Karpas-422 (cell line): Measurements from ENCODE around the gene SLC4A9. TPM values are rescaled to one million over a fixed set of nuclear protein-coding genes. Genes with fewer than 3 reads are reported as not detected.

ENCODE experiments used
- DNase-seq: peaks from one replicate; pipeline ENCODE4 v3.0.0-alpha.2; 2015
- H2AFZ ChIP-seq: fragments of 200-600 bp; sonication (generic); 2 replicates; pipeline ENCODE4 v1.6.1; 2014; ENCODE audit warnings: antibody characterized with exemption, low read length, mixed read lengths
- H3K27ac ChIP-seq: fragments of 200-600 bp; sonication (generic); 2 replicates; pipeline ENCODE4 v1.5.1; 2014; ENCODE audit warnings: mild to moderate bottlenecking, low read length, moderate library complexity
- H3K27me3 ChIP-seq: fragments of 200-600 bp; sonication (generic); 2 replicates; pipeline ENCODE4 v1.6.1; 2014; ENCODE audit warnings: low read length, mixed read lengths
- H3K36me3 ChIP-seq: fragments of 200-600 bp; sonication (generic); 2 replicates; pipeline ENCODE4 v1.6.1; 2014; ENCODE audit warnings: low read length, mixed read lengths; ENCODE audit not compliant: insufficient read depth
- H3K4me1 ChIP-seq: fragments of 200-600 bp; sonication (generic); 2 replicates; pipeline ENCODE4 v1.6.1; 2014; ENCODE audit warnings: mild to moderate bottlenecking, low read length, mixed read lengths
- H3K4me2 ChIP-seq: fragments of 200-600 bp; sonication (generic); 2 replicates; pipeline ENCODE4 v1.6.1; 2014; ENCODE audit warnings: low read length, low read depth, mild to moderate bottlenecking; ENCODE audit not compliant: poor library complexity, severe bottlenecking
- H3K4me3 ChIP-seq: fragments of 200-600 bp; sonication (generic); 2 replicates; pipeline ENCODE4 v1.5.1; 2014; ENCODE audit warnings: mild to moderate bottlenecking, antibody characterized with exemption, low read length, mixed read lengths
- H3K79me2 ChIP-seq: fragments of 200-600 bp; sonication (generic); 2 replicates; pipeline ENCODE4 v1.6.1; 2014; ENCODE audit warnings: mild to moderate bottlenecking, low read length, mixed read lengths
- H3K9ac ChIP-seq: fragments of 200-600 bp; sonication (generic); 2 replicates; pipeline ENCODE4 v1.6.0; 2014; ENCODE audit warnings: low read length
- H3K9me2 ChIP-seq: fragments of 200-600 bp; sonication (generic), shearing (Covaris generic); replicated peaks from 2 replicates; pipeline ENCODE4 v1.6.0; 2014; ENCODE audit warnings: mild to moderate bottlenecking, low read length, moderate library complexity; ENCODE audit not compliant: insufficient read depth
- H3K9me3 ChIP-seq: fragments of 300-700, 200-600 bp; sonication (generic); 2 replicates; pipeline ENCODE4 v1.6.1; 2014; ENCODE audit warnings: low read length, mixed read lengths
- H4K20me1 ChIP-seq: fragments of 200-600 bp; sonication (generic); 2 replicates; pipeline ENCODE4 v1.6.1; 2014; ENCODE audit warnings: mild to moderate bottlenecking, antibody characterized with exemption, low read length, low read depth; ENCODE audit not compliant: insufficient read depth
- total RNA-seq: library from RNA; depleted of rRNA; stranded (reverse); fragments of >200 nt; shearing (Covaris generic); gene quantifications from 2 replicates; pipeline ENCODE4 v1.2.3, GENCODE V29; 2014; ENCODE audit warnings: low replicate concordance

SLC4A9 gene
- total RNA-seq, 1 experiment from 2014 or later: not detected

DNA sequence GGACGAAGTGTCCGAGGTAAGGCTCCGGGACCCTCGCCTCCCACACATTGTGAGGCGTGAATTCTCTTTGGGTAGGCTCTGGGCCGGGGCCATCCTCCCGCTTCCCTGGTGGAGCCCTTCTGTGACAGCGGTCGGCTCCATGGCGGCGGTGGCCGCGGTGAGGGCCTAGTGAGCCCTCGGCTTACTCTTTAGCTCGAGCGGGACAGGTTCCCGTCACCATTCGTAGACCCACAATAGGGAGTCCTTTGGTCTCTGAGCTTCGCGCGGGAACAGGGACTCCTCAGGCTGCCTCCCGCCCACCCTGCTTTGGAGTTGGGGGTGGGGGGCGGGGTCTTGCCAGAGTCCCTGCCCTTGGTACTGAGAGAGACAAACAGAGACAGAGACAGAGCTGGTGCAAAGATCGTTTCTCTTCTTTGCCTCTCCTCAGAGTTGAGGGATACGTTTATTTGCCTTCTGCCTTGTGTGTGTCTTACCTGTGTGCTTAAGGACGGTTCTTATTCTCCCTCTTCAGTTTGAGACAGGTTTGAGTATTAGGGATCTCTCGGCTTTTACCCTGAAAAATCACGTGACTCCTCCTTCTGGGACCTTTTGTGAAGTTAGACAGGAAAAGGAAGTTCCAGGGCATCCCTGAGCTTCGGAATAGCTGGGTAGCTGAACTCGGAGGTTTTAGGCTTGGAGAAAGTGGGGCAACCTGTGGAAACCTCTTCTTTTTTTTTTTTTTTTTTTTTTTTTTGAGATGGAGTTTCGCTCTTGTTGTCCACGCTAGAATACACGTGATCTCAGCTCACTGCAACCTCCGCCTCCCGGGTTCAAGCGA, 42.5 kb downstream of the SLC4A9 start:
- Histone ChIP-seq H3K36me3 (peaks cover 6% of the 10 kb centered on the region; the same call in 1 of the 2 replicates), H4K20me1 (peaks cover 28% of the 10 kb centered on the region), H3K9me2 (no peaks in the 10 kb centered on the region), H3K9me3 (no peaks in the 10 kb centered on the region), H3K4me1 (peaks cover 27% of the 10 kb centered on the region), H2AFZ (no peak overlapping the region), H3K4me3 (peak overlapping the region; percentile 96), H3K9ac (peak overlapping the region; percentile 93), H3K4me2 (peak overlapping the region; percentile 91), H3K27me3 (no peaks in the 10 kb centered on the region), H3K79me2 (peaks cover 85% of the 10 kb centered on the region), H3K27ac (peak overlapping the region; percentile 79)
- DNase-seq: peak; percentile 83

DNA sequence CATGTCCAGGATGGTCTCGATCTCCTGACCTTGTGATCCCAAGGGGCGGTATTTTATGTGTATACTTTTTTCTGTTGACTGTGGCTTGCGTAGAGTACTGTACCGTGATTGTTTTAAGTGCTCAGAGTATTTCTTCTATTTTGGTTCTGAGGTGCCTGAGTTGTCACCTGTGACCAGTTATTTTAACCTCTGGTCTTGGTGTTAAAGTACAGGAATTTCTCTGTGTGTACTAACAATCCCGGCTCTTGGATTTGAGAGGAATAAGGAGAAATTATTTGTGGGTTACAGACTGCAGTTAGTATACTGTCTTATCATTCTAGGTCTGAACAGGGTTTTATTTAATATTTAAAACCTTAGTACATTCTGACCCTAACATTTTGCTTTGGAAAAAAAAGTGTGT, 43.6 kb downstream of the SLC4A9 start:
- H3K4me1 ChIP-seq: peaks cover 27% of the 10 kb centered on the region
- H3K79me2 ChIP-seq: peaks cover 89% of the 10 kb centered on the region
- DNase-seq: no peak
- no peaks in the 10 kb centered on the region for H3K9me2 ChIP-seq
- H3K9ac ChIP-seq: peak overlapping the region; percentile 93
- H3K27me3 ChIP-seq: no peaks in the 10 kb centered on the region
- peaks cover 9% of the 10 kb centered on the region; the same call in 1 of the 2 replicates for H3K36me3 ChIP-seq
- no peak overlapping the region for H3K27ac ChIP-seq
- peak overlapping the region; percentile 91 for H3K4me2 ChIP-seq
- no peaks in the 10 kb centered on the region for H3K9me3 ChIP-seq
- H4K20me1 ChIP-seq: peaks cover 28% of the 10 kb centered on the region
- H3K4me3 ChIP-seq: peak overlapping the region; percentile 96
- H2AFZ ChIP-seq: no peak overlapping the region

GRCh38 chr5:140408750-140409241, 48.8 kb downstream of the SLC4A9 start:
- no peak overlapping the region for H3K4me3 ChIP-seq
- DNase-seq: no peak
- H4K20me1 ChIP-seq: peaks cover 13% of the 10 kb centered on the region
- no peaks in the 10 kb centered on the region for H3K27me3 ChIP-seq
- no peak overlapping the region for H3K27ac ChIP-seq
- no peak overlapping the region for H3K9ac ChIP-seq
- peaks cover 34% of the 10 kb centered on the region; the same call in 1 of the 2 replicates for H3K36me3 ChIP-seq
- H3K79me2 ChIP-seq: peaks cover 100% of the 10 kb centered on the region
- peaks cover 17% of the 10 kb centered on the region for H3K4me1 ChIP-seq
- H3K9me3 ChIP-seq: no peaks in the 10 kb centered on the region
- no peak overlapping the region for H2AFZ ChIP-seq
- H3K9me2 ChIP-seq: no peaks in the 10 kb centered on the region
- no peak overlapping the region for H3K4me2 ChIP-seq

DNA sequence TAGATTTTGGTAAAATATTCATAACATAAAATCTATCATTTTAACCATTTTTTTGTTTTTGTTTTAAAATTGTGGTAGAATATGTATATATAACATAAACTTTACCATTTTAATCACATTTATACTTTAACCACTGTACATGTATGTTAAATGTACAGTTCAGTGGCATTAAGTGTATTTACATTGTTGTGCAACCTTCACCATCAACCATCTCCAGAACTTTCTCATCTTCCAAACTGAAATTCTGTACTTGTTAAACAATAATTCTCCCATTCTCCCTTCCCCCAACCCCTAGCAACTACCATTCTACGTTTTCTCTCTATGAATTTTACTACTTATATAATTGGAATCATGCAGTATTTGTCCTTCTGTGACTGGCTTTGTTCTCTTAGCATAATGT, 53.2 kb downstream of the SLC4A9 start:
- no peak for DNase-seq
- peaks cover 9% of the 10 kb centered on the region for H3K4me1 ChIP-seq
- peaks cover 8% of the 10 kb centered on the region for H4K20me1 ChIP-seq
- peaks cover 97% of the 10 kb centered on the region for H3K79me2 ChIP-seq
- H3K36me3 ChIP-seq: peaks cover 30% of the 10 kb centered on the region; the same call in 1 of the 2 replicates
- no peak overlapping the region for H3K4me3 ChIP-seq
- no peak overlapping the region for H3K27ac ChIP-seq
- H3K27me3 ChIP-seq: no peaks in the 10 kb centered on the region
- H3K9me2 ChIP-seq: no peaks in the 10 kb centered on the region
- no peak overlapping the region for H3K4me2 ChIP-seq
- H3K9ac ChIP-seq: no peak overlapping the region
- no peaks in the 10 kb centered on the region for H3K9me3 ChIP-seq
- H2AFZ ChIP-seq: no peak overlapping the region

- Histone ChIP-seq H3K27ac (no peak overlapping the region), H3K4me2 (no peak overlapping the region), H3K9me3 (no peaks in the 10 kb centered on the region), H3K36me3 (peaks cover 24% of the 10 kb centered on the region; the same call in 1 of the 2 replicates), H3K27me3 (no peaks in the 10 kb centered on the region), H3K79me2 (peaks cover 96% of the 10 kb centered on the region), H3K9ac (no peak overlapping the region), H4K20me1 (peaks cover 7% of the 10 kb centered on the region; the same call in 1 of the 2 replicates), H2AFZ (no peak overlapping the region), H3K4me3 (no peak overlapping the region), H3K4me1 (peaks cover 18% of the 10 kb centered on the region), H3K9me2 (no peaks in the 10 kb centered on the region)
- DNase-seq: no peak
Observed at GRCh38 chr5:140417235-140417634, 57.2 kb downstream of the SLC4A9 start.

- DNase-seq: no peak
- H3K27me3 ChIP-seq: no peaks in the 10 kb centered on the region
- peaks cover 15% of the 10 kb centered on the region for H3K4me1 ChIP-seq
- peaks cover 15% of the 10 kb centered on the region; the same call in 1 of the 2 replicates for H3K36me3 ChIP-seq
- H3K79me2 ChIP-seq: peaks cover 96% of the 10 kb centered on the region
- no peak overlapping the region for H2AFZ ChIP-seq
- peak overlapping the region; percentile 11 for H3K4me2 ChIP-seq
- H3K9me3 ChIP-seq: no peaks in the 10 kb centered on the region
- H3K27ac ChIP-seq: no peak overlapping the region
- H3K4me3 ChIP-seq: no peak overlapping the region
- no peaks in the 10 kb centered on the region for H3K9me2 ChIP-seq
- H4K20me1 ChIP-seq: peaks cover 7% of the 10 kb centered on the region; the same call in 1 of the 2 replicates
- no peak overlapping the region for H3K9ac ChIP-seq
Observed at GRCh38 chr5:140418862-140419520, 59.0 kb downstream of the SLC4A9 start.

DNA sequence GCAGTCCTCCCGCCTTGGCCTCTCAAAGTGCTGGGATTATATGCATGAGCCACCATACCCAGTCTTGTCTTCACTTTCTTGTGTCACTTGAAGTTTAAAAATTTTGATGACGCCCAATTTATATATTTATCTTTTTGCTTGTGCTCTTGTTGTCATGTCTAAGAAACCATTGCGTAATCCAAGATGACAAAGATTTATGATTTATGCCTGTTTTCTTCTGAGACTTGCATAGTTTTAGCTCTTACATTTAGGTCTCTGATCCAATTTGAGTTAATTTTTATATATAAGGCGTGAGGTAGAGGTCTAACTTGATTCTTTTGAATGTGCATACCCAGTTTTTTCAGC, 60.2 kb downstream of the SLC4A9 start:
- peaks cover 11% of the 10 kb centered on the region; the same call in 1 of the 2 replicates for H3K36me3 ChIP-seq

More for the DNA sequence above, 60.2 kb downstream of the SLC4A9 start:
- Histone ChIP-seq H3K4me3 (no peak overlapping the region), H4K20me1 (peaks cover 4% of the 10 kb centered on the region; the same call in 1 of the 2 replicates), H3K27ac (no peak overlapping the region), H2AFZ (no peak overlapping the region), H3K4me2 (no peak overlapping the region), H3K9me3 (no peaks in the 10 kb centered on the region), H3K27me3 (no peaks in the 10 kb centered on the region), H3K79me2 (peaks cover 96% of the 10 kb centered on the region), H3K4me1 (peaks cover 15% of the 10 kb centered on the region), H3K9me2 (no peaks in the 10 kb centered on the region), H3K9ac (no peak overlapping the region)
- DNase-seq: no peak
